ENCODE results near the gene U2AF2.

- TF ChIP-seq CTCF (conservative IDR thresholded peaks at IDR 0.05; ENCODE audit: low read depth, low read length) (no peak), EZH2 (IDR thresholded peaks at IDR 0.05; ENCODE audit: borderline replicate concordance, low read depth, low read length, poor library complexity, severe bottlenecking) (no peak)
These were observed 17.3 kb upstream of the U2AF2 start for GRCh38 chr19:55637534-55637933.
